Activated naive CD4-positive, alpha-beta T cell treated with anti-CD3 and anti-CD28 coated beads for 36 hours (primary cell): ENCODE results near the gene PAX4. TPM values are rescaled to one million over a fixed set of nuclear protein-coding genes. Genes with fewer than 3 reads are reported as not detected.

Source experiments
- CTCF ChIA-PET: fragments of 350-600 bp; sonication (Branson Sonifier 250); formaldehyde crosslinking; loops from one replicate; lab custom pipeline; 2021; ENCODE audit warnings: antibody characterized with exemption; lab: Charles Lee
- DNase-seq: peaks from one replicate; pipeline ENCODE4 v3.0.0-alpha.2; 2020
- H3K27ac Mint-ChIP-seq: one replicate; pipeline ENCODE4 v1.8.0; 2021; ENCODE audit warnings: mild to moderate bottlenecking, mixed read lengths
- H3K27me3 Mint-ChIP-seq: one replicate; pipeline ENCODE4 v1.8.0; 2021; ENCODE audit warnings: low read depth, mixed read lengths
- H3K36me3 Mint-ChIP-seq: one replicate; pipeline ENCODE4 v1.8.0; 2021; ENCODE audit warnings: low read depth, mixed read lengths
- H3K4me1 Mint-ChIP-seq: one replicate; pipeline ENCODE4 v1.8.0; 2021; ENCODE audit warnings: low read depth, mixed read lengths
- H3K4me3 Mint-ChIP-seq: one replicate; pipeline ENCODE4 v1.8.0; 2021; ENCODE audit warnings: mild to moderate bottlenecking, moderate library complexity, mixed read lengths
- H3K9me3 Mint-ChIP-seq: one replicate; pipeline ENCODE4 v1.8.0; 2021; ENCODE audit warnings: mixed read lengths
- intact Hi-C: fragments of 100-400 bp; cut with micrococcal nuclease; formaldehyde crosslinking; loops from one replicate; pipeline ENCODE4 v1.15.1; 2023
- total RNA-seq, 2 experiments: library from RNA; stranded (reverse); gene quantifications; one replicate each; pipeline ENCODE4 v1.2.3, GENCODE V29; 2021

PAX4 gene
- total RNA-seq, 2 experiments from 2014 or later, result not detected

DNA sequence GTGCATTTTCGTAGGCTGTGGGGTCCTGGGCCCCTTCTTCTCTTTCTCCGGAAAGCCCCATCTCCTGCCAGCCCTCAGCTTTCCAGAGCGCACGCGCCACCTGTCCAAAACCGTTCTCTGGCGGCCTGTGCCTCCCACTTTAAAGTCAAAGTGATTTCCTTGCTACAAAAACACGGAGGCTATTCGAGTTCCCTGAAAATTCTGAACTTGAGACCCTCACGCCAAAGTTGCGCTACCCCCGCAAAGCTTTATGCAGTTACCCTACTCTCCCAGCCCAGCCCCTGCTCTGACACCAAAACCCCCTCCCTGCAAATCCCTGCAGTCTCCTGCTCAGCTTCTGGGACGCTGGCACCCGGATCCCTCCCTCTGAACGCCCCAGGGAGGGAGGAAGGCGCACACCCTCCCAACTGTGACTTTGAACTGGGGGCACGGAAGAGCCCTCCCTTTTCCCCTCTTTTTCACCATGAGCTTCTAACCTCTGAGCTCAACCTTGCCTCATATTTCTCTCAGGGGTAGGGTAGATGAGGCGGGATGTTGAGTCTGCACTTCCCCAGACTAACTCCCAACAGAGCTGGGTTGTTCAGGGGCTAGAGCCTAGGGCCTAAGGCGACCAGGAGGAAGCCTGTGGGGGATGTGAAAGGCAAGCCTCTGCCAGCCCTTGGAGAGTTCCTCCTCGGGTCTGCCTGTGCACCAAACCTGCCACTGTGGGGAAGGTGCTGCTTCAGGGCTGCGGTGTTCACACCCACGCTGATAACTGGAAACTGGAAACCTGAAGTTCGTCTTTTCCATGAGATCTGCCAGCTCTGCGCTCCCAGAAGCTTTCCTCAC is 2.7 kb upstream of the PAX4 start:
- CTCF ChIA-PET, result no interaction called here
- Mint-ChIP-seq H3K27ac (no peak overlapping the region), H3K4me3 (no peak overlapping the region), H3K27me3 (peaks cover 43% of the 10 kb centered on the region), H3K4me1 (peaks cover 5% of the 10 kb centered on the region), H3K9me3 (no peaks in the 10 kb centered on the region), H3K36me3 (no peaks in the 10 kb centered on the region)
- no peak for DNase-seq
- intact Hi-C loops, result no loop called here

DNA sequence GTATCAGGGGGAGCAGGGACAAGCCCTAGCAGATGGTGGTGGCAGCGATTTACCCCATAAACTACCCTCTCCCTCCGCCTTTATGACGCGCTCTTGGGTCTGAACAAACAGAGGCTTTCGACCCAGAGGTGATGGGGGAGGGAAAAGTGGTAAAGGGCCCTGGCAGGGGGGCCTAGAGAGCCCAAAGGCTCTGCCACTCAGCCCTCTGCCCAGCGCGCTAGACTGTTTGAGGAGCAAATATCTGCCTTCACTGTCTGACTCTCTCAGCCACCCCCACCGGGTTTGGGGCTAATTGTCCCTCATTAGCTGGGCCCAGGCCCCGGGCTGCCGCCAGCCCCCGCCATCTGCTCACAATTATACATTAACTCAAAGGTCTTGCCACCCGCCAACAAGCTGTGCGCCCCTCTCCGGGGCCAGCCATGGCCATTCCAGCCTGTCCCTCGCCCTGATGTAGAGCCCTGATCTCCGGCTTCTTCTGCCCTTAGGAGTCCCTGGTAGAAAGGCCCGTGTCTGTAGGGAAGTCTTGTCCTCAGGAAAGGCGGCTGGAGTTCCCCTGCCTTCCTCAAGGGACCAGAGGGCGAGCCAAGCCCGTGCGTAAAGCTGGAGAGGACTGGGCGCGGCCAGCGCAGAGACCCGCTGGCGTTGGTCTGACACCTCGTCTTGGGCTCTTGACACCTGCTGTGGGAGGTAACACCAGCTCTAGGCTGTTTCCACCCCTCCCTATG is 1.9 kb upstream of the PAX4 start:
- no peak for DNase-seq
- H3K36me3 Mint-ChIP-seq, result no peaks in the 10 kb centered on the region
- peaks cover 46% of the 10 kb centered on the region for H3K27me3 Mint-ChIP-seq
- intact Hi-C loops, result no loop called here
- peaks cover 5% of the 10 kb centered on the region for H3K4me1 Mint-ChIP-seq
- H3K4me3 Mint-ChIP-seq, result no peak overlapping the region
- CTCF ChIA-PET, result no interaction called here
- H3K27ac Mint-ChIP-seq, result no peak overlapping the region
- H3K9me3 Mint-ChIP-seq, result no peaks in the 10 kb centered on the region

DNA sequence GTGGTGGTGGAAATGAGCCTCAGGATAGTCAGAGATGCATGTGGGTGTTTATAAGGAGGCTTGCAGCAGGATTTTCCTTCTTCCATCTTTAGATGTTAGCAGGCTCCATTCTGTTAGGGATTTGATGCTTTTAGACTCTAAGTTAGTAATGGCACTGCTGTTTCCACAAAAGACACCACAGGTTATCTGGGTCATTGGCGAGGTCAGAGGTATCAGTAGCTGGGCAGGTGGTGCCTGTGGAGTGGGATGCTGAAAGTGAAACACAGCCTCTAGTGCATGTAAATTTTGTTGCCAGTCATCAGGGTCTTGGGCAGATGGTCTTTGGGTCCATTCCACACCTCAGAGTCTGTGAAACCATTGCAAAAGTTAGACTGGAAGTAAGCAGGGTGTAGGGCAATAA is 833 bp upstream of the PAX4 start:
- Mint-ChIP-seq H3K36me3 (no peaks in the 10 kb centered on the region), H3K4me3 (no peak overlapping the region), H3K9me3 (no peaks in the 10 kb centered on the region), H3K27me3 (peaks cover 45% of the 10 kb centered on the region), H3K4me1 (peaks cover 5% of the 10 kb centered on the region), H3K27ac (no peak overlapping the region)
- no peak for DNase-seq
- CTCF ChIA-PET, result no interaction called here
- intact Hi-C loops, result no loop called here

DNA sequence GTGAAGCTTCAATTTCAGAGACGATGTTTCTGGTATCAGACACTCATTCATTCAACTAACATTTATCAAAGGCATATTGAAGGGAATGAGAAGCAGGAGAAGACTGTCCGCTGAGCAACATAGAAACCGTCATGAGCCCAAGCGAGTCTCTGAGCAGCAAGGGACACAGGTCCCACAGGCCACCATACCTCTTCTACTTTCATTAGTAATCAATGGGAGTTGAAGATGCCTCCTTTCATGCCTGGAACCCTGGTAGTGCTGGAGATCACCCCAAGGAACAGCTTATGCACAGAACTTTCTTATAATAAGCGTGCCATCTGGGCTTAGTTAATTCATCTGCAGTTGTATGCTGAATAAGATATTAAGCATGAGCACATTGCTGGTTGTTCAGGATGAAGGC is 1.2 kb downstream of the PAX4 start:
- no peak overlapping the region for H3K27ac Mint-ChIP-seq
- no peak for DNase-seq
- peaks cover 5% of the 10 kb centered on the region for H3K4me1 Mint-ChIP-seq
- CTCF ChIA-PET, result no interaction called here
- H3K36me3 Mint-ChIP-seq, result no peaks in the 10 kb centered on the region
- intact Hi-C loops, result no loop called here
- H3K9me3 Mint-ChIP-seq, result no peaks in the 10 kb centered on the region
- peaks cover 39% of the 10 kb centered on the region for H3K27me3 Mint-ChIP-seq
- H3K4me3 Mint-ChIP-seq, result no peak overlapping the region

DNA sequence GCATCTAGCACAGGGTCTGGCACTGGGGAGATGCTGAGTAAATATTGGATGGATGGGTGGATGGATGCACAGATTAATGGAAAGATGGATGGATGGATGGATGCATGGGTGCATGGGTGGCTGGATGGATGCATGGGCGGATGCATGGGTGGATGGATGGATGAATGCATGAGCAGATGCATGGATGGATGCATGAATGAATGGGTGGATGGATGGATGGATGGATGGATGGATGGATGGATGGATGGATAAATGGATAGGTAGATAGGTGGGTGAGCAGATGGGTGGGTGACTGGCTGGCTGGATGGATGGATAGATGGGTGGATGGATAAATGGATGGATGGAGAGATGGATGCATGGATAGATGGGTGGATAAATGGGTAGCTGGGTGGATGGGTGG is 5.7 kb downstream of the PAX4 start:
- Mint-ChIP-seq H3K36me3 (no peaks in the 10 kb centered on the region), H3K4me1 (no peaks in the 10 kb centered on the region), H3K4me3 (no peak overlapping the region), H3K9me3 (no peaks in the 10 kb centered on the region), H3K27ac (no peak overlapping the region), H3K27me3 (peaks cover 16% of the 10 kb centered on the region)
- intact Hi-C loops, result no loop called here
- CTCF ChIA-PET, result no interaction called here
- DNase-seq, result no peak

DNA sequence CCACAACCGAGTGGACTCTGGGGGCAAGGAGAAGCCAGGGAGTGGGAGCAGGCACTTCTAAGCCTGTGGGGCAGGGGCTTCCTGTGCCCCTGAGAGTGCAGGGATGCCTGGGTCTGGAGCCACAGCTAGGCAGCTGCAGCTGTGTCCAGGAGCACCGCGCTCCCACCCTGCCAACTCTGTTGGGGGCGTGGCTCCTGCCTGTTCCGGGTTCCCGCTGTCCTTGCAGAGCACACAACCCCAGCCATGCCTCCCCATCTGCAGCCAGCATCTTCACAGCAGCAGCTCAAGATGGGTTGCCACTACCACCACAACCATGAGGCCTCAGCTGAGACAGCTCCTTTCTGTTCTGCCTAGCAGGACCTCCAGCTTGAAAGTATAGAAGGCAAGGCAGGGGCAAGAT is 8.6 kb downstream of the PAX4 start:
- DNase-seq, result no peak
- intact Hi-C loops, result no loop called here
- Mint-ChIP-seq H3K36me3 (no peaks in the 10 kb centered on the region), H3K4me3 (no peak overlapping the region), H3K27me3 (peaks cover 4% of the 10 kb centered on the region), H3K9me3 (no peaks in the 10 kb centered on the region), H3K4me1 (no peaks in the 10 kb centered on the region), H3K27ac (no peak overlapping the region)
- CTCF ChIA-PET, result interaction anchor here (0.6 kb wide), 1 partner anchor 104 kb away, joined by 3 read pairs; no protein-coding TSS in a partner anchor

DNA sequence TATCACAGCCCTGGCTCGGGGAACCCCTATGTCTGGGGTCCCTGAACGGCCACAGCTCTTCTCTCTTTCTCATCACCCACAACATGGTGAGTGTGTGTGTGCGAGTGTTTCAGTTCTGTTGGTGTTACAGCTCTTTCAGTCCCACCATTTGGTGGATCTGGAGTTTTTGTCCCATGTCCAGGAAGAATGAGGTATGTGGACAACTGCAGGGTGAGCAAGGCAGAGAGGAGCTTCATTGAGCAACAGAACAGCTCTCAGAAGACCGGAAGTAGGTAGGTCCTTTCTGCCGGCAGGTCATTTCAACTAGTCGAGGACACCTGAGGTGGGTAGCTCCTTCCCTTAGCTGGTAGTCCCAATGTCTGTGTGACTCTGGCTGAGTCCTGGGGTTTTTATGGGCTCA is 9.5 kb downstream of the PAX4 start:
- no peaks in the 10 kb centered on the region for H3K36me3 Mint-ChIP-seq
- no peak overlapping the region for H3K4me3 Mint-ChIP-seq
- intact Hi-C loops, result no loop called here
- no peaks in the 10 kb centered on the region for H3K27me3 Mint-ChIP-seq
- no peaks in the 10 kb centered on the region for H3K9me3 Mint-ChIP-seq
- DNase-seq, result no peak
- no peak overlapping the region for H3K27ac Mint-ChIP-seq
- H3K4me1 Mint-ChIP-seq, result no peaks in the 10 kb centered on the region
- CTCF ChIA-PET, result no interaction called here

DNA sequence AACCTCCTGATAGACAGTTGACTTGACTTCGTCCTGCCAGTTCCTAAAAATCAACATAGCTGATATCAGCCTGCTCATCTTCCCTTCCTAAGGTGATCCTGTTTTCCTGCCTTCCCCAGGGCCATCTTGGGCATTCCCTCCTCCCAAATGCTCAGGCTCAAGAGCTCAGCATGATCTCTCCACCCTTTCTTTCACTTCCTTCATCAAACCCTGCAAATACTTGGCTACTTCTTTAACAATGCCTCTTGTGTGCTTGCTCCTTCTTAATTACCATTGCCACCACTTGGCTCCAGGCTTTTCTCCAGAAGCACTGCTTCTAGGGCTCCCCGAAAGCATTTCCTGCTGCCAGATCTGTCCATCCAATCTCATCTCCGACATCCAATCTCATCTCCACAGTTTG is 17.1 kb downstream of the PAX4 start:
- no peaks in the 10 kb centered on the region for H3K36me3 Mint-ChIP-seq
- no peak overlapping the region for H3K27ac Mint-ChIP-seq
- no peaks in the 10 kb centered on the region for H3K27me3 Mint-ChIP-seq
- DNase-seq, result no peak
- CTCF ChIA-PET, result no interaction called here
- intact Hi-C loops, result no loop called here
- no peaks in the 10 kb centered on the region for H3K9me3 Mint-ChIP-seq
- no peak overlapping the region for H3K4me3 Mint-ChIP-seq
- no peaks in the 10 kb centered on the region for H3K4me1 Mint-ChIP-seq

DNA sequence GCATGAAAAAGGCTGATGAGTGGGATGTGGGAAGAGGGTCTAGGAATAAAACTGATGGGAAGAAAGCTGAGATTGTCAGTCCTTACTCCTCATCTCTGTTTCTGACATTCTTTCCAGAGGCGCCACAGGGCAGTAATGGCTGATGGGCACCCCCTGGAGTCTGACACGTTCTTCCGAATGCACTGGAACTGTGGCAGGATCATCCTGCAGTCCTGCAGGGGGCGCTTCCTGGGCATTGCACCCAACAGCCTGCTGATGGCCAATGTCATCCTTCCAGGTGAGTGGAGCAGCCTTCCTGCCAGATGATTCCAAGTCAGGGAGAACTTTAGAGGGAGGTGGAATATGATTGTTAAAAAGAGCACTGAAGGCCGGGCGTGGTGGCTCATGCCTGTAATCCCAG is 19.6 kb downstream of the PAX4 start:
- Mint-ChIP-seq H3K27me3 (no peaks in the 10 kb centered on the region), H3K27ac (no peak overlapping the region), H3K4me3 (no peak overlapping the region), H3K9me3 (no peaks in the 10 kb centered on the region), H3K36me3 (no peaks in the 10 kb centered on the region), H3K4me1 (no peaks in the 10 kb centered on the region)
- intact Hi-C loops, result no loop called here
- CTCF ChIA-PET, result interaction anchor here (1.1 kb wide), 1 partner anchor 611 kb away, joined by 3 read pairs; no protein-coding TSS in a partner anchor
- DNase-seq, result no peak

DNA sequence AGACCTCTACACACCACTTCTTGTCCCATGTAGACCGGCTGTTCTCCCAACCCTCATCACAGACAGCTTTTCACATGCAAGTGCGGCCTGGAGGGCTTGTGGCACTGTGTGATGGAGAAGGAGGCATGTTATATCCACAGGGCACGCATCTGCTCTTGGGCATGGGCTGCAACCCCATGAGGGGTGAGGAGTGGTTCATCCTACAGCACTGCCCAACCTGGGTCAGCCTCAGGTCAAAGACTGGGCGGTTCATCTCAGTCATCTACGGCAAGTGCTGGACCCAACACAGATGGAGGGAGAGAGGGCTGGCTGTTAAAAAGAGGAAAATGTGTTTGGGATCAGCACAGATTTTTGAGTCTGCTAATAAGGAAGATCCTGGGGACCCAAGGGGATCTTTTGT is 22.2 kb downstream of the PAX4 start:
- intact Hi-C loops, result no loop called here
- H3K27me3 Mint-ChIP-seq, result no peaks in the 10 kb centered on the region
- H3K27ac Mint-ChIP-seq, result no peak overlapping the region
- H3K4me1 Mint-ChIP-seq, result no peaks in the 10 kb centered on the region
- CTCF ChIA-PET, result no interaction called here
- H3K36me3 Mint-ChIP-seq, result peaks cover 10% of the 10 kb centered on the region
- no peak for DNase-seq
- no peaks in the 10 kb centered on the region for H3K9me3 Mint-ChIP-seq
- no peak overlapping the region for H3K4me3 Mint-ChIP-seq

DNA sequence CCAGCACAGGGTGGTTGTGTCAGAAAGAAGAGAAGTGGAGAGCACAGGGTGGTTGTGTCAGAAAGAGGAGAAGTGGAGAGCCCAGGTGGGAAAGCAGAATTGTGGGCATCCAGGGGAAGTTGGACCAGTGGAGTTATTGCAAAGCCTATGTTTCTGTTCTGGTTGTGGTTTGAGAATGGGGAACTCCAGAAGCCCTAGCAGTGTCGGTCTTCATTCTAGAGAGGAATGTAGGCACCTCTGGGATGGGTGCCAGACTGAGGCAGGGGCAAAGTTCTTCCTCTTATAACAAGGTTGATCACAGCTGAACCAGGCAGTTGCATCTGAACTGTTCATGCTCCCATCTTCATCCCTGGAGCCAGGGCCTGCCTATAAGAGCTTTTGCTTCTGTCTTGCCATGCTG is 23.5 kb downstream of the PAX4 start:
- Mint-ChIP-seq H3K4me1 (peaks cover 5% of the 10 kb centered on the region), H3K4me3 (no peak overlapping the region), H3K9me3 (no peaks in the 10 kb centered on the region), H3K27me3 (no peaks in the 10 kb centered on the region), H3K27ac (no peak overlapping the region), H3K36me3 (peaks cover 13% of the 10 kb centered on the region)
- no peak for DNase-seq
- CTCF ChIA-PET, result interaction anchor here (1.2 kb wide), 1 partner anchor 12 kb away, joined by 3 read pairs; no protein-coding TSS in a partner anchor
- intact Hi-C loops, result no loop called here

DNA sequence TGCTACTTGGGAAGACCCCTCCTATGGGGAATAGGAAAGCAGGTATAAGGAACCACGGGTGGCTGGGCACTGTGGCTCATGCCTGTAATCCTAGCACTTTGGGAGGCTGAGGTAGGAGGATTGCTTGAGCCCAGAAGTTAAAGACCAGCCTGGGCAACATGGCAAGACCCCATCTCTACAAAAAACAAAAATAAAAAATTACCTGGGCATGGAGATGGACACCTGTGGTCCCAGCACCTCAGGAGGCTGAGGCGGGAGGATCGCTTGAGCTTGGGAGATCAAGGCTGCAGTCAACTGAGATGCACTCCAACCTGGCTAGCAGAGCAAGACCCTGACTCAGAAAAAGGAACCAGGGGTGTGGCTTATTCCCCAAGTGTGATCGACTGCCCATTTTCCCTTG is 25.4 kb downstream of the PAX4 start:
- Mint-ChIP-seq H3K27me3 (no peaks in the 10 kb centered on the region), H3K4me1 (peaks cover 11% of the 10 kb centered on the region), H3K4me3 (no peak overlapping the region), H3K9me3 (no peaks in the 10 kb centered on the region), H3K27ac (no peak overlapping the region), H3K36me3 (peaks cover 13% of the 10 kb centered on the region)
- DNase-seq, result no peak
- CTCF ChIA-PET, result no interaction called here
- intact Hi-C loops, result no loop called here

DNA sequence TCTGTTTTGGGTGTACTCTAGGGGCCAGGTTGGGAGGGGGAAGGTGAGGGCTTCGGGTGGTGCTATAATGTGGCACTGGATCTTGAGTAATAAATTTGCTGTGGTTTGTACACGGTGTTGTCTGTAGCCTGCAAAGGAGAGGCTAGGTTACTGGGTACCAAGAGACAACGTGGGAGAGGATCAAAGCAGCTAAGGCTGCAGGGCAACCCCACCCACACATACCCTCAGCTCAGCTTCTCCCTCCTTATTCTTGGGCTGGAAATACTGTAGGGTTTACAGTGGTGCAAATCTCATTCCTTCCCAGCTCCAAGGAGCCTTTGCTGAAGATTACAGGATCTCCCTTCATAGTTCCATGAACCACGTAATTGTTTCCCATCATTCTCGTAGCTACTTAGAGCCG is 26.4 kb downstream of the PAX4 start:
- Mint-ChIP-seq H3K27me3 (no peaks in the 10 kb centered on the region), H3K4me3 (no peak overlapping the region), H3K9me3 (no peaks in the 10 kb centered on the region), H3K4me1 (peaks cover 12% of the 10 kb centered on the region), H3K27ac (no peak overlapping the region), H3K36me3 (peaks cover 13% of the 10 kb centered on the region)
- CTCF ChIA-PET, result interaction anchor here (1.0 kb wide), 1 partner anchor 617 kb away, joined by 3 read pairs; no protein-coding TSS in a partner anchor
- intact Hi-C loops, result no loop called here
- DNase-seq, result no peak
